ENCODE measurements around the gene DPH5.
"Not testable (repeated sequence)": the region's sequence is repeated elsewhere in the genome, so short reads cannot be mapped to it uniquely, and the experiment has no call there.

- not testable (repeated sequence) for TF ChIP-seq POLR2A (IDR thresholded peaks at IDR 0.05; ENCODE audit: low read depth, low read length); POLR2AphosphoS5 (IDR thresholded peaks at IDR 0.05; ENCODE audit: low read depth, low read length); TAF1 (IDR thresholded peaks at IDR 0.05; ENCODE audit: borderline replicate concordance, low read depth, low read length)
Measured at GRCh38 chr1:100949515-100950158, 75.9 kb downstream of the DPH5 start.

All from GM12892 (cell line).